Activated naive CD8-positive, alpha-beta T cell treated with anti-CD3 and anti-CD28 coated beads, Interleukin-2, amount 10 ng/mL, durations not matched to agents 7 days and 5 days (primary cell): ENCODE results near the gene C1QBP. TPM values are rescaled to one million over a fixed set of nuclear protein-coding genes. Genes with fewer than 3 reads are reported as not detected.
"Not testable (repeated sequence)": the region's sequence is repeated elsewhere in the genome, so short reads cannot be mapped to it uniquely, and the experiment has no call there.

Experiments used
- ATAC-seq: fragments of 150-1000 bp; cut with Tn5 transposase; one replicate; pipeline ENCODE4 v1.10.0; 2021; ENCODE audit warnings: low read depth, moderate library complexity
- POLR2A ChIA-PET: fragments of 350-600 bp; sonication (Branson Sonifier 250); formaldehyde crosslinking; loops from one replicate; lab custom pipeline; 2021; ENCODE audit warnings: antibody characterized with exemption; lab: Charles Lee
- DNase-seq: peaks from one replicate; pipeline ENCODE4 v3.0.0; 2021
- H3K27ac Mint-ChIP-seq: one replicate; pipeline ENCODE4 v1.8.0; 2022; ENCODE audit warnings: mild to moderate bottlenecking, mixed read lengths
- H3K27me3 Mint-ChIP-seq: one replicate; pipeline ENCODE4 v1.8.0; 2022; ENCODE audit warnings: mild to moderate bottlenecking, moderate library complexity, mixed read lengths
- H3K36me3 Mint-ChIP-seq: one replicate; pipeline ENCODE4 v1.8.0; 2021; ENCODE audit warnings: mild to moderate bottlenecking, mixed read lengths
- H3K4me1 Mint-ChIP-seq: one replicate; pipeline ENCODE4 v1.8.0; 2021; ENCODE audit warnings: mixed read lengths
- H3K4me3 Mint-ChIP-seq: one replicate; pipeline ENCODE4 v1.8.0; 2022; ENCODE audit warnings: mild to moderate bottlenecking, moderate library complexity, mixed read lengths
- H3K9me3 Mint-ChIP-seq: one replicate; pipeline ENCODE4 v1.8.0; 2021; ENCODE audit warnings: mixed read lengths
- total RNA-seq, 2 experiments: library from RNA; stranded (reverse); gene quantifications; one replicate each; pipeline ENCODE4 v1.2.3, GENCODE V29; 2021

C1QBP gene
- total RNA-seq, 2 experiments from 2014 or later: 109 to 112 TPM

- ATAC-seq: no peak
- no peak overlapping the region for H3K27ac Mint-ChIP-seq
- H3K27me3 Mint-ChIP-seq: no peaks in the 10 kb centered on the region
- H3K9me3 Mint-ChIP-seq: no peaks in the 10 kb centered on the region
- no peak for DNase-seq
- H3K4me1 Mint-ChIP-seq: peaks cover 39% of the 10 kb centered on the region
- peak overlapping the region; percentile 87 for H3K4me3 Mint-ChIP-seq
- POLR2A ChIA-PET: no interaction called here
- peaks cover 1% of the 10 kb centered on the region for H3K36me3 Mint-ChIP-seq
Measured at GRCh38 chr17:5466295-5466694, 27.3 kb upstream of the C1QBP start.

GRCh38 chr17:5464717-5465507 lies 26.0 kb upstream of the C1QBP start:
- no peak for ATAC-seq
- H3K36me3 Mint-ChIP-seq: peaks cover 1% of the 10 kb centered on the region
- no peak for DNase-seq
- no peaks in the 10 kb centered on the region for H3K27me3 Mint-ChIP-seq
- H3K9me3 Mint-ChIP-seq: no peaks in the 10 kb centered on the region
- no peak overlapping the region for H3K4me3 Mint-ChIP-seq
- peaks cover 37% of the 10 kb centered on the region for H3K4me1 Mint-ChIP-seq
- no peak overlapping the region for H3K27ac Mint-ChIP-seq
- POLR2A ChIA-PET: no interaction called here

- H3K9me3 Mint-ChIP-seq: no peaks in the 10 kb centered on the region
- DNase-seq: no peak
- peaks cover 2% of the 10 kb centered on the region for H3K4me1 Mint-ChIP-seq
- ATAC-seq: no peak
- H3K36me3 Mint-ChIP-seq: peaks cover 25% of the 10 kb centered on the region
- POLR2A ChIA-PET: no interaction called here
- no peak overlapping the region for H3K27ac Mint-ChIP-seq
- no peak overlapping the region for H3K4me3 Mint-ChIP-seq
- no peaks in the 10 kb centered on the region for H3K27me3 Mint-ChIP-seq
Measured at GRCh38 chr17:5446786-5447185, 7.8 kb upstream of the C1QBP start.

- DNase-seq (no peak), ATAC-seq (no peak)
- H3K4me3 Mint-ChIP-seq: no peak overlapping the region
- H3K27me3 Mint-ChIP-seq: no peaks in the 10 kb centered on the region
- H3K27ac Mint-ChIP-seq: no peak overlapping the region
- H3K9me3 Mint-ChIP-seq: no peaks in the 10 kb centered on the region
- H3K36me3 Mint-ChIP-seq: peaks cover 19% of the 10 kb centered on the region
- peaks cover 8% of the 10 kb centered on the region for H3K4me1 Mint-ChIP-seq
- POLR2A ChIA-PET: no interaction called here
Measured at GRCh38 chr17:5444209-5444608, 5.3 kb upstream of the C1QBP start.

- Mint-ChIP-seq H3K27me3 (no peaks in the 10 kb centered on the region), H3K36me3 (peaks cover 19% of the 10 kb centered on the region)
- no peak for DNase-seq
Measured at GRCh38 chr17:5443728-5444127, 4.8 kb upstream of the C1QBP start.

GRCh38 chr17:5439446-5439764 lies 450 bp upstream of the C1QBP start:
- DNase-seq (no peak), ATAC-seq (no peak)
- Mint-ChIP-seq H3K36me3 (peaks cover 31% of the 10 kb centered on the region), H3K4me3 (peak overlapping the region; percentile 85), H3K27me3 (no peaks in the 10 kb centered on the region), H3K4me1 (peaks cover 25% of the 10 kb centered on the region), H3K27ac (peak overlapping the region; percentile 96), H3K9me3 (no peaks in the 10 kb centered on the region)
- POLR2A ChIA-PET: interaction anchor here (0.5 to 2.8 kb wide), 11 partner anchors 10 to 248 kb away, joined by 3 to 21 read pairs (median 4); partner anchors contain the start of genes DHX33, NUP88, RPAIN and ZNF594

More at GRCh38 chr17:5443728-5444127, 4.8 kb upstream of the C1QBP start:
- no peak for ATAC-seq
- H3K4me3 Mint-ChIP-seq: no peak overlapping the region
- peaks cover 8% of the 10 kb centered on the region for H3K4me1 Mint-ChIP-seq
- H3K9me3 Mint-ChIP-seq: no peaks in the 10 kb centered on the region
- POLR2A ChIA-PET: no interaction called here
- no peak overlapping the region for H3K27ac Mint-ChIP-seq

GRCh38 chr17:5437721-5438317 lies 1.1 kb downstream of the C1QBP start:
- no peaks in the 10 kb centered on the region for H3K9me3 Mint-ChIP-seq
- H3K27me3 Mint-ChIP-seq: no peaks in the 10 kb centered on the region
- ATAC-seq (no peak), DNase-seq (no peak)
- peaks cover 29% of the 10 kb centered on the region for H3K36me3 Mint-ChIP-seq
- peaks cover 30% of the 10 kb centered on the region for H3K4me1 Mint-ChIP-seq
- POLR2A ChIA-PET: interaction anchor here (0.9 to 3.0 kb wide), 3 partner anchors 14 to 246 kb away, joined by 3 to 17 read pairs (median 10); partner anchors contain the start of genes NUP88, RPAIN and ZNF594
- peak overlapping the region; percentile 96 for H3K27ac Mint-ChIP-seq
- H3K4me3 Mint-ChIP-seq: peak overlapping the region; percentile 85

- DNase-seq, ATAC-seq, H3K9me3 Mint-ChIP-seq, H3K27me3 Mint-ChIP-seq: not testable (repeated sequence)
- peak overlapping the region; percentile 22 for H3K4me3 Mint-ChIP-seq
- peaks cover 36% of the 10 kb centered on the region for H3K36me3 Mint-ChIP-seq
- POLR2A ChIA-PET: interaction anchor here (3.0 kb wide), 1 partner anchor 16 kb away, joined by 17 read pairs; the partner anchor contains the start of genes NUP88 and RPAIN
- peaks cover 33% of the 10 kb centered on the region for H3K4me1 Mint-ChIP-seq
- peak overlapping the region; percentile 48 for H3K27ac Mint-ChIP-seq
Measured at GRCh38 chr17:5435781-5436315, 3.1 kb downstream of the C1QBP start.

- no peak for DNase-seq
- no peak overlapping the region for H3K4me3 Mint-ChIP-seq
- POLR2A ChIA-PET: interaction anchor here (0.6 to 0.7 kb wide), 3 partner anchors 14 to 226 kb away, joined by 3 to 5 read pairs (median 3); no protein-coding TSS in a partner anchor
- H3K36me3 Mint-ChIP-seq: peaks cover 38% of the 10 kb centered on the region
- no peaks in the 10 kb centered on the region for H3K9me3 Mint-ChIP-seq
- no peaks in the 10 kb centered on the region for H3K27me3 Mint-ChIP-seq
- peaks cover 33% of the 10 kb centered on the region for H3K4me1 Mint-ChIP-seq
- H3K27ac Mint-ChIP-seq: peak overlapping the region; percentile 6
- no peak for ATAC-seq
Measured at GRCh38 chr17:5434984-5435383, 4.0 kb downstream of the C1QBP start.

GRCh38 chr17:5431949-5432556 lies 6.9 kb downstream of the C1QBP start:
- peak overlapping the region; percentile 6 for H3K27ac Mint-ChIP-seq
- no peak for DNase-seq
- H3K9me3 Mint-ChIP-seq: no peaks in the 10 kb centered on the region
- H3K36me3 Mint-ChIP-seq: peaks cover 38% of the 10 kb centered on the region
- no peaks in the 10 kb centered on the region for H3K27me3 Mint-ChIP-seq
- POLR2A ChIA-PET: interaction anchor here (1.0 kb wide), 1 partner anchor 9 kb away, joined by 5 read pairs; no protein-coding TSS in a partner anchor
- no peak for ATAC-seq
- peaks cover 17% of the 10 kb centered on the region for H3K4me1 Mint-ChIP-seq
- no peak overlapping the region for H3K4me3 Mint-ChIP-seq

- ATAC-seq, H3K4me3 Mint-ChIP-seq, H3K27me3 Mint-ChIP-seq, POLR2A ChIA-PET, DNase-seq, H3K9me3 Mint-ChIP-seq: not testable (repeated sequence)
- peak overlapping the region; percentile 9 for H3K27ac Mint-ChIP-seq
- H3K4me1 Mint-ChIP-seq: peaks cover 11% of the 10 kb centered on the region
- peaks cover 31% of the 10 kb centered on the region for H3K36me3 Mint-ChIP-seq
Measured at GRCh38 chr17:5431234-5431633, 7.7 kb downstream of the C1QBP start.

- no peak overlapping the region for H3K27ac Mint-ChIP-seq
- no peaks in the 10 kb centered on the region for H3K27me3 Mint-ChIP-seq
- no peaks in the 10 kb centered on the region for H3K9me3 Mint-ChIP-seq
- no peak overlapping the region for H3K4me3 Mint-ChIP-seq
- POLR2A ChIA-PET: no interaction called here
- no peak for ATAC-seq
- peaks cover 10% of the 10 kb centered on the region for H3K4me1 Mint-ChIP-seq
- no peak for DNase-seq
- peaks cover 31% of the 10 kb centered on the region for H3K36me3 Mint-ChIP-seq
Measured at GRCh38 chr17:5430413-5430999, 8.4 kb downstream of the C1QBP start.
